Effector memory CD4-positive, alpha-beta T cell (primary cell): ENCODE data around the gene PFDN6.

Experiments
- DNase-seq, 3 donors: peaks; one replicate each; pipeline ENCODE4 v3.0.0-alpha.2; 2020
- H3K27ac ChIP-seq: 2 replicates; pipeline ENCODE4 v1.7.0; 2013; ENCODE audit warnings: mild to moderate bottlenecking, low read length, moderate library complexity; ENCODE audit not compliant: insufficient read depth, poor library complexity, severe bottlenecking
- H3K27me3 ChIP-seq: replicated peaks from 2 replicates; pipeline ENCODE4 v1.7.0; 2013; ENCODE audit warnings: mild to moderate bottlenecking, low read length; ENCODE audit not compliant: insufficient read depth, control insufficient read depth, poor library complexity, severe bottlenecking
- H3K36me3 ChIP-seq: 2 replicates; pipeline ENCODE4 v1.7.0; 2013; ENCODE audit warnings: mild to moderate bottlenecking, low read length, moderate library complexity; ENCODE audit not compliant: control insufficient read depth, insufficient read depth
- H3K4me1 ChIP-seq: 2 replicates; pipeline ENCODE4 v1.7.0; 2013; ENCODE audit warnings: low read length, mild to moderate bottlenecking; ENCODE audit not compliant: control insufficient read depth, insufficient read depth, poor library complexity, severe bottlenecking
- H3K4me3 ChIP-seq: 2 replicates; pipeline ENCODE4 v1.7.0; 2013; ENCODE audit warnings: low read length, low read depth, mild to moderate bottlenecking; ENCODE audit not compliant: insufficient read depth, poor library complexity, severe bottlenecking
- H3K9me3 ChIP-seq: 2 replicates; pipeline ENCODE4 v1.7.0; 2013; ENCODE audit warnings: mild to moderate bottlenecking, low read length, moderate library complexity; ENCODE audit not compliant: control insufficient read depth

PFDN6 gene

DNA sequence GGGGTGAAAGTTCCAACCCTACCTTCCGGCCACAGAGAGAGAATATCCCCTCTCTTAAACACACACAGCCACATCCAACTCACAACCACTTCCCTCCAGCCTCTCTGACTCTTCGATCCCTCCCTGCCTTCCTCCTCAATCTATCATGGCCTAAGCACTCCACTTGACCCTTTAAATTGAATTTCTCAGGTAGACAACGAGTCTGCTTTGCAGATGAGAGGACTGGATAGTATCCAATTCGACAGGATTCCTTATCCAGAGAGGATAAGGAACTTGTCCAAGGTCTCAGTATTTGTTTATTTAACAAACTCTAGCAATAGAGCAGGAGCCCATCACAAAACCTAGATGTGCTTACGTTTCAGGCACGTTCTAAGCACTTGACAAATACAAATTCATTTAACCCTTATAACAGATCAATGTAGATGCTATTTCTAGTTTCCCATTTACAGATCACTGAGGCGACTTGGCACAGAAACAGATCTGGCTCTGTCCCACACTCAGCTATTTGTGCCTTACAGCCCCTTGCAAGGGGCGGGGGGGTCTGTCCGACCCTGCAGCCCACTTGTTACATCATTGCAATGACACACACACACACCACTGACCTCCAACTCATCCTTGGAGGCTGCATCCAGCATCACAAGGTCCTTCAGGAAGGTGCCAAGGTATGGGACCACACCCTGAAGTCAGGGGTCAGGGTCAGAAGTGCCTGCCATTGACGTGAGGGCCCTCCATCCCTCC lies 4.9 kb downstream of the PFDN6 start:
- Histone ChIP-seq H3K36me3 (peaks cover 24% of the 10 kb centered on the region), H3K4me1 (peaks cover 14% of the 10 kb centered on the region), H3K27me3 (no peaks in the 10 kb centered on the region), H3K9me3 (no peaks in the 10 kb centered on the region), H3K4me3 (no peak overlapping the region), H3K27ac (no peak overlapping the region)
- DNase-seq = no peak

- DNase-seq = no peak
- H3K4me3 ChIP-seq = no peak overlapping the region
- H3K4me1 ChIP-seq = peaks cover 14% of the 10 kb centered on the region
- H3K36me3 ChIP-seq = peaks cover 24% of the 10 kb centered on the region
- no peak overlapping the region for H3K27ac ChIP-seq
- H3K27me3 ChIP-seq = no peaks in the 10 kb centered on the region
- no peaks in the 10 kb centered on the region for H3K9me3 ChIP-seq
Measured at GRCh38 chr6:33295621-33296369, 6.4 kb downstream of the PFDN6 start.

DNA sequence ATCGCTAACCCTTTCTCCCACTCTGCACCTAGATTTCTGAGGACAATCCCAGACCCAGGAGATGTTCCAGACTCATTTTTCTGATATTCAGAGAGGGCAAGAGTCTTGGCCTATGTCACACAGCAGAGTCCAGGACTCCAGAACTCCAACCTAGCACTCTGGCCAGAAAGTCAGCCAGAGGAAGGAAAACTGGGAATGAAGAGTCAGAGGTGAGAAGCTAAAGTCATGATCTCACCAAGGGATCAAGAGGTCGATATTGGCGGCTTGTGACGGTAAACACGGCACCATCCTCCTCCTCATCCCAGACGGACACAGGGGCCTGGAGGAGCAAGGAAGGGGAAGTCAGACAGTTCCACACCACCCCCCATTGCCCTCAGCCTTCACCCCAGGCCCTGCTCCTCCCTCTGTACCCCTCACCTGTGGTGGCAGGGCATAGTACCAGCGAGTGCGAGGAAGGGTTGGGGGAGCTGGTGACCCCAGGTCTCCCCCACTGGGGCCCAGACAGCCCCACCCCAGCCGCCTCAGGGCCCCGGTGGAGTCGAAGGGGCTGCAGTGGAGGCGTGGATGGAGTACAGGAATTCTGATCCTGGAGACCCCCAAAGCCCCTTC lies 7.5 kb downstream of the PFDN6 start:
- Histone ChIP-seq H3K27me3 (no peaks in the 10 kb centered on the region), H3K4me3 (no peak overlapping the region), H3K9me3 (no peaks in the 10 kb centered on the region), H3K4me1 (peaks cover 14% of the 10 kb centered on the region), H3K27ac (peak overlapping the region; percentile 95), H3K36me3 (peaks cover 17% of the 10 kb centered on the region)
- no peak for DNase-seq

- H3K9me3 ChIP-seq = no peaks in the 10 kb centered on the region
- no peaks in the 10 kb centered on the region for H3K27me3 ChIP-seq
- peaks cover 13% of the 10 kb centered on the region for H3K36me3 ChIP-seq
- H3K4me1 ChIP-seq = peaks cover 14% of the 10 kb centered on the region
- DNase-seq = no peak
- H3K4me3 ChIP-seq = no peak overlapping the region
- H3K27ac ChIP-seq = peak overlapping the region; percentile 95
Measured at GRCh38 chr6:33297406-33297955, 8.1 kb downstream of the PFDN6 start.

DNA sequence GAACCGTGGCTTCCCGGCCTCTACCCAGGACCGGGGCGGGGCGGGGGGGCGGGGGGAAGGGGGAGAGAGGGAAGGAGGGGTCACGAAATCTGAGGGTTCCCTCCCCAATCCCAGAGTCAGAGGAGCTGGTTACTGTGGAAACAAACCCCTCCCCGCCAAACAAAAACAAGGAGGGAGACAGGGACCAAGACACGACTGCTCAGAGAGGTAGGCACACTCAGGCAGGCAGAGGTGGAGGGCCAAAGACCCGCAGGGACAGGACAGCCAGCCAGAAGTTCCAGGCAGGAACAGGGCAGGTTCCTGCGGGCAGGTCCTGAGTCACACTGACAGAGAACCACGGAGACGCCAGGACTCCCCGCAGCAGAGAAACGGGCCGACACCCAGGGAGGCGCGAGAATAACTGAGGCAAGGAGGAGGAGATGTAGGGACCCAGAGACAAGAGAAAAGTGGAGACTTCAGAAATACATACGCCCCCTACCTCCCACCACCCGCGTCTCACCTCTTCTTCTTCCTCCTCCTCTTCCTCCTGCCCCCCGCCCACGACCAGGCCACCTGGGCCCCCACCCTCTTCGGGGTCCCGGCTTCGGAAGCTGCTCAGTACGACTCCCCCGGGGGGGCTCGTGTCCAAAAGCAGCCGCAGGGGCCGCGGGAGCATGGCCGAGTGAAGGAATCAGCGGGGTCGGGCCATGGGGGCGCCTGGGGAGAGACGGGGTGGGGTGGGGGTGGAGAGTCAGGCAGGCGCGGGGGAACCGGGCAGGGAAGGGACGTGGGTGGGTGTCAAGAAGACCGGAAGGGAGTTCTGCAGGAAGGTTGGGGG lies 8.8 kb downstream of the PFDN6 start:
- Histone ChIP-seq H3K27ac (peak overlapping the region; percentile 95), H3K4me3 (peak overlapping the region; percentile 98), H3K36me3 (peaks cover 15% of the 10 kb centered on the region), H3K27me3 (no peaks in the 10 kb centered on the region), H3K4me1 (peaks cover 14% of the 10 kb centered on the region), H3K9me3 (no peaks in the 10 kb centered on the region)
- peak; percentile 55 to 68 (median 64) for DNase-seq

- Histone ChIP-seq H3K27me3 (no peaks in the 10 kb centered on the region), H3K27ac (peak within 1 kb of the TSS; percentile 95), H3K36me3 (peaks cover 13% of the 10 kb centered on the region), H3K9me3 (no peaks in the 10 kb centered on the region), H3K4me1 (peaks cover 14% of the 10 kb centered on the region), H3K4me3 (peak within 1 kb of the TSS; percentile 98)
- DNase-seq = peak; percentile 47 to 54 (median 54)
Measured at GRCh38 chr6:33298773-33299236, 9.4 kb downstream of the PFDN6 start, which contains the start of gene RGL2. TSS of gene RGL2 (minus strand) at chr6:33298942. CDS start at chr6:33298610, 332 bp downstream.

DNA sequence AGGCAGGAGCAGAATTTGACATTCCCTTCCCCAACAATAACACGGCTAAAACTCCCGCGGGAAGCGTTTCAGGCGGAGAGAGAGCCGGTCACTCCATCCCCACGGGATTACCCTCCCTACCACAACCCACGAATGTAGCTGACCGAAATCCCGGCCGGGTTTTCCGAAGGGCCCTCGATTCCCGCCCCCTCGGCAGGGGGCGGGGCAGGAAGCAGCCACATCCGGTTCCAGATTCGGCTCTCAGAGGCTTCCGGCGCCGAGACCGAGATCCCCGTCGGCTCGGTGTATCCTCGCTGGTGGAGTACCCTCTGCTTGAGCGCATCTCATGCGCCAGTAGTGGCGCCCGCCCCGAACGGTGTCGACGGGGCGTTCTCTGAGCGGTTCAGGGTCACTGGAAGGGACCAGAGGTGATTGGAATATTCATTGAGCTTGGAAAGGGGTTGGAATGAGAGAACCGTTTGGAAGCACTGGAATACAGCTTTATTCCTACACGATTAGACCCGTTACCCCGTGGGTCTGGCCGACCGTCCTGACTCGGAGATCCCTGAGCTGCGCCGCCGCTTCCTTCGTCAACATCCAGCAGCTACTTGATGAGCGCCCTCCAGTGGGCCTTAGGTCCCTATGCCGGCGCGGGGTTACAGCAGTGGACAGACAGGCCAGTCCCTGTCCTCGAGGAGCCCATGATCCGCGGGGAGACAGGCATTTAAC lies 10.0 kb downstream of the PFDN6 start:
- Histone ChIP-seq H3K36me3 (peaks cover 19% of the 10 kb centered on the region), H3K9me3 (no peaks in the 10 kb centered on the region), H3K27ac (peak overlapping the region; percentile 95), H3K4me3 (peak overlapping the region; percentile 98), H3K4me1 (peaks cover 14% of the 10 kb centered on the region), H3K27me3 (no peaks in the 10 kb centered on the region)
- peak; percentile 90 to 92 (median 90) for DNase-seq

DNA sequence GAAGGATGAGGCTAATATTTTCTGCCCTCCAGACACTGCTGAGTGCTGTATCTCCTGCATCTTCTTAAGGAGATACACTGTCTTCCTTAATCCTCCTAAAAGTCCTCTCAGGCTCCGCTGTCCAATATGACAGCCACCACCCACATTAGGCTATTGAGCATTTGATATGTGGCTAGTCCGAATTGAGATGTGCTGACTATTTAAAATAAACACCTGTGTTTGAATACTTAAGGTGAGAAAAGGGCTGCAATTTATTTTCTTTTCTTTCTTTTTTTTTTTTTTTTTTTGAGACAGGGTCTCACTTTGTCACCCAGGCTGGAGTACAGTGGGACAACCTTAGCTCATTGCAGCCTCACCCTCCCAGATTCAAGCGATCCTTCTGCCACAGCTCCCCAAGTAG lies 12.5 kb downstream of the PFDN6 start:
- H3K4me1 ChIP-seq = peaks cover 14% of the 10 kb centered on the region
- H3K27ac ChIP-seq = no peak overlapping the region
- H3K36me3 ChIP-seq = peaks cover 36% of the 10 kb centered on the region
- H3K4me3 ChIP-seq = no peak overlapping the region
- DNase-seq = no peak
- no peaks in the 10 kb centered on the region for H3K9me3 ChIP-seq
- H3K27me3 ChIP-seq = no peaks in the 10 kb centered on the region

DNA sequence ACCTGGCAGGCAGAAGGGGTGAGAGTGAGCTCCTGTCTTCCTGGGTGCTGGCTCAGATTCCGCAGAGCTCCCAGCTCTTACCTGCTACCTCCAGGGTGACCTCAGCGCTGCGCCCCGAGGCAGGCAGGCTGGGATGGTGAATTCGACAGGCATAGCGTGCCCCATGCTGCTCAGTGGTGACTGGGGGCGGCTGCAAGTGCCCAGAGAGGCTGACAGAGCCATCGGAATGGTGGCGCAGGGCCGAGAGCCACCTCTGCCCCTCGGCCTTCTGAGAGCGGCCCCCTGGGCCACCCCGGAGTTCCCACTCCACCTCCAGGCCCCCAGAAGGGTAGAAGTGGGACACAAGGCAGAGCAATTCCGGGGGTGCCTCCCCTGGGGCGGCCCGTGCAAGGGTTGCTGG lies 14.8 kb downstream of the PFDN6 start:
- Histone ChIP-seq H3K9me3 (no peaks in the 10 kb centered on the region), H3K27me3 (no peaks in the 10 kb centered on the region), H3K36me3 (peaks cover 49% of the 10 kb centered on the region), H3K27ac (no peak overlapping the region), H3K4me1 (peaks cover 8% of the 10 kb centered on the region), H3K4me3 (no peak overlapping the region)
- no peak for DNase-seq
